Measurements from ENCODE around the gene FGF14. TPM values are rescaled to one million over a fixed set of nuclear protein-coding genes. Genes with fewer than 3 reads are reported as not detected.

FGF14 gene
- total RNA-seq, 1 experiment from 2014 or later: 0.22 TPM

GRCh38 chr13:101730420-101731000, 671.3 kb downstream of the FGF14 start:
- H3K4me2 ChIP-seq (ENCODE audit: insufficient read depth, insufficient read length, low read length): no peak overlapping the region
- no peak overlapping the region for H3K18ac ChIP-seq (ENCODE audit: insufficient read length, low read depth, low read length)
- H4K5ac ChIP-seq (ENCODE audit: insufficient read length, low read depth, low read length): no peak overlapping the region
- H3K36me3 Mint-ChIP-seq (ENCODE audit: insufficient read depth in 1 of 3, low read depth in 3 of 3): no peaks in the 10 kb centered on the region
- no peak overlapping the region for H4K8ac ChIP-seq (replicated peaks; ENCODE audit: insufficient read length, low read depth, low read length)
- no peak overlapping the region for H2BK20ac ChIP-seq (ENCODE audit: low read depth, low read length, poor library complexity, severe bottlenecking)
- H3K4me1 Mint-ChIP-seq: no peaks in the 10 kb centered on the region
- no peak for TF ChIP-seq CTCF (conservative IDR thresholded peaks at IDR 0.05)
- no peak overlapping the region for H3K27ac Mint-ChIP-seq
- no peak overlapping the region for H2AFZ ChIP-seq (ENCODE audit: low read length)
- no peak overlapping the region for H3K14ac ChIP-seq (ENCODE audit: insufficient read depth, low read length)
- H3K9me3 ChIP-seq (ENCODE audit: control insufficient read depth, low read depth, low read length): no peaks in the 10 kb centered on the region
- H3K27ac ChIP-seq (ENCODE audit: insufficient read length, low read depth, low read length): no peak overlapping the region
- no peak overlapping the region for H2BK15ac ChIP-seq (ENCODE audit: low read depth, low read length)
- no peak overlapping the region for H2AK5ac ChIP-seq (ENCODE audit: insufficient read length, low read length)
- WGBS (ENCODE audit: extremely low coverage, insufficient read length, low lambda C conversion rate): no CpG with 5 or more reads among the region's 3 CpGs
- H3K9ac ChIP-seq (ENCODE audit: extremely low read depth, insufficient read length, low read length): no peak overlapping the region
- no peaks in the 10 kb centered on the region for H3K4me1 ChIP-seq (ENCODE audit: insufficient read depth, low read length)
- H4K91ac ChIP-seq (ENCODE audit: insufficient read length, low read depth, low read length): no peak overlapping the region
- no peak overlapping the region for H2BK12ac ChIP-seq (ENCODE audit: insufficient read length, low read depth, low read length)
- H3K27me3 Mint-ChIP-seq (ENCODE audit: low read depth): peaks cover 2% of the 10 kb centered on the region; the same call in 1 of the 2 replicates
- H3T11ph ChIP-seq (ENCODE audit: low read length): no peak overlapping the region
- no peak for DNase-seq
- H3K79me1 ChIP-seq (ENCODE audit: insufficient read depth, low read depth, low read length, poor library complexity, severe bottlenecking): no peaks in the 10 kb centered on the region
- no peak overlapping the region for H3K4me3 Mint-ChIP-seq
- no peaks in the 10 kb centered on the region for H3K9me3 Mint-ChIP-seq
- no peak overlapping the region for H2BK120ac ChIP-seq (ENCODE audit: low read depth, low read length, poor library complexity, severe bottlenecking)
- no peaks in the 10 kb centered on the region for H3K79me2 ChIP-seq (ENCODE audit: insufficient read depth, low read length)
- H3K27me3 ChIP-seq (ENCODE audit: insufficient read depth, low read length): no peaks in the 10 kb centered on the region
- no peak overlapping the region for H3K56ac ChIP-seq (ENCODE audit: insufficient read length, low read depth, low read length)
- H3K23me2 ChIP-seq (ENCODE audit: insufficient read length, low read depth, low read length, poor library complexity, severe bottlenecking): no peaks in the 10 kb centered on the region
- no peak overlapping the region for H3K23ac ChIP-seq (ENCODE audit: insufficient read length, low read depth, low read length)
- H4K20me1 ChIP-seq (ENCODE audit: control insufficient read depth, insufficient read depth, insufficient read length): no peaks in the 10 kb centered on the region
- no peak overlapping the region for H3K4ac ChIP-seq (ENCODE audit: low read depth, low read length)
- H2BK5ac ChIP-seq (ENCODE audit: insufficient read length, low read length): no peak overlapping the region

Measured in H9 (cell line).